Spinal cord (tissue), 10 donors: ENCODE results near the gene CATSPERB. TPM values are rescaled to one million over a fixed set of nuclear protein-coding genes. Genes with fewer than 3 reads are reported as not detected.
"Not testable (repeated sequence)": the region's sequence is repeated elsewhere in the genome, so short reads cannot be mapped to it uniquely, and the experiment has no call there.

Experiments used
- DNase-seq, 6 donors: peaks; one replicate each; pipeline versions ENCODE4 v3.0.0 to v3.0.0-alpha.2; 2013 to 2015; ENCODE audit warnings: low spot score in 6 of 6, low read depth in 4 of 6
- H3K27ac ChIP-seq: one replicate; pipeline ENCODE4 v1.5.1; 2013; ENCODE audit warnings: low read depth, low read length, control low read depth
- H3K27me3 ChIP-seq: one replicate; pipeline ENCODE4 v1.6.1; 2013; ENCODE audit warnings: low read length; ENCODE audit not compliant: control insufficient read depth, insufficient read depth
- H3K36me3 ChIP-seq: one replicate; pipeline ENCODE4 v1.6.1; 2013; ENCODE audit warnings: low read length; ENCODE audit not compliant: control insufficient read depth, insufficient read depth
- H3K4me1 ChIP-seq: one replicate; pipeline ENCODE4 v1.6.1; 2013; ENCODE audit warnings: low read length; ENCODE audit not compliant: control insufficient read depth, insufficient read depth
- H3K4me3 ChIP-seq: one replicate; pipeline ENCODE4 v1.5.1; 2013; ENCODE audit warnings: low read depth, low read length, control low read depth
- H3K9me3 ChIP-seq: one replicate; pipeline ENCODE4 v1.6.1; 2013; ENCODE audit warnings: low read length; ENCODE audit not compliant: control insufficient read depth, insufficient read depth
- WGBS: methylation state at CpG from one replicate; pipeline ENCODE4 v1.1.5; 2013; ENCODE audit warnings: missing lambda C conversion rate; ENCODE audit not compliant: insufficient coverage; 5-methylcytosine and 5-hydroxymethylcytosine counted together
- polyA plus RNA-seq, 2 donors: library from polyadenylated mRNA; unstranded; fragments of 120-200 nt; gene quantifications; one replicate each; pipeline ENCODE4 v1.2.1, GENCODE V29; 2013; ENCODE audit not compliant: insufficient read length in 2 of 2
- total RNA-seq, 2 donors: library from RNA; depleted of rRNA in 1 of 2; stranded (reverse); fragments of 120-200 nt in 1 of 2; fragments of >200 nt in 1 of 2; gene quantifications; one replicate each; pipeline versions ENCODE4 v1.2.3 to v1.2.4, GENCODE V29; 2013 to 2014
- donor health status: healthy.

Gene CATSPERB
- total and polyA plus RNA-seq, 4 donors, result 0.29 to 2.1 (median 0.47) TPM

DNA sequence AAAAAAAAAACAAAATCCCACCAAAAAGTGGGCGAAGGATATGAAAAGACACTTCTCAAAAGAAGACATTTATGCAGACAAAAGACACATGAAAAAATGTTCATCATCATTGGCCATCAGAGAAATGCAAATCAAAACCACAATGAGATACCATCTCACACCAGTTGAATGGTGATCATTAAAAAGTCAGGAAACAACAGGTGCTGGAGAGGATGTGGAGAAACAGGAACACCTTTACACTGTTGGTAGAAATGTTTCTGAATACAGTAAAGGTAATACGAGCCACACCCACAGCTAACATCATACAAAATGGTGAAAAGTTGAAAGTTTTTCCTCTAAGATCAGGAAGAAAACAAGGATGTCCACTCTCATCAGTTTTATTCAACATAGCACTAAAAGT is 8.0 kb upstream of the CATSPERB start:
- not testable (repeated sequence) for H3K36me3 ChIP-seq, H3K9me3 ChIP-seq, H3K4me1 ChIP-seq, H3K27me3 ChIP-seq, DNase-seq, H3K27ac ChIP-seq, H3K4me3 ChIP-seq
- WGBS, result 83% methylated on average over 1 of the region's 2 CpGs

- Histone ChIP-seq H3K27me3 (no peaks in the 10 kb centered on the region), H3K9me3 (no peaks in the 10 kb centered on the region), H3K4me1 (no peaks in the 10 kb centered on the region), H3K36me3 (no peaks in the 10 kb centered on the region), H3K27ac (no peak overlapping the region), H3K4me3 (no peak overlapping the region)
- 88% methylated on average over 4 of the region's 5 CpGs for WGBS
- DNase-seq, result no peak
These were observed 5.7 kb upstream of the CATSPERB start for GRCh38 chr14:91737619-91738018.

- peak in 5 of 6 donors; percentile 24 to 93 (median 47) for DNase-seq
- no peak overlapping the region for H3K4me3 ChIP-seq
- no peaks in the 10 kb centered on the region for H3K9me3 ChIP-seq
- no peaks in the 10 kb centered on the region for H3K4me1 ChIP-seq
- H3K27ac ChIP-seq, result no peak overlapping the region
- H3K27me3 ChIP-seq, result no peaks in the 10 kb centered on the region
- 0% methylated on average over 1 of the region's 2 CpGs for WGBS
- no peaks in the 10 kb centered on the region for H3K36me3 ChIP-seq
These were observed 1.1 kb upstream of the CATSPERB start for GRCh38 chr14:91732859-91733477.

DNA sequence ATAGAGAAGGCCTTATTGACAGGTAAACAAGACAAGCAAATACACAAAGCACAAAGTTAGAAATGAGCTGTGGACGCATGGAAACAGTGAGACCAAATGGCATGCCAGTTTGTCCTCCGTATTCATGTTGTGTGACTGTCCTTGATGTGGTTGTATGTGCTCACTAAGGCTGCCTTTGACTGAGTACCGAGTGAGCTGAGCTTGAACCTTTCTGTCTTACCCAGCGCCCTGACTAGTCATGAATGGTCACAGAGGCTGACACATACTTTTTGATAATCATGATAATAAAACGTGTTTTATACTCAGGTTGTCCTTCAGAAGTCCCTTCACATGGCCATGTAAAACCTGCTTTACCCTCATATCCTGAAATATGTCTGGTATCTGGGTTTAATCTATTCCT is 553 bp upstream of the CATSPERB start:
- H3K36me3 ChIP-seq, result no peaks in the 10 kb centered on the region
- H3K27ac ChIP-seq, result no peak overlapping the region
- WGBS, result 65% methylated on average over 2 of the region's 5 CpGs
- DNase-seq, result no peak
- H3K4me3 ChIP-seq, result no peak overlapping the region
- H3K9me3 ChIP-seq, result no peaks in the 10 kb centered on the region
- no peaks in the 10 kb centered on the region for H3K4me1 ChIP-seq
- no peaks in the 10 kb centered on the region for H3K27me3 ChIP-seq

DNA sequence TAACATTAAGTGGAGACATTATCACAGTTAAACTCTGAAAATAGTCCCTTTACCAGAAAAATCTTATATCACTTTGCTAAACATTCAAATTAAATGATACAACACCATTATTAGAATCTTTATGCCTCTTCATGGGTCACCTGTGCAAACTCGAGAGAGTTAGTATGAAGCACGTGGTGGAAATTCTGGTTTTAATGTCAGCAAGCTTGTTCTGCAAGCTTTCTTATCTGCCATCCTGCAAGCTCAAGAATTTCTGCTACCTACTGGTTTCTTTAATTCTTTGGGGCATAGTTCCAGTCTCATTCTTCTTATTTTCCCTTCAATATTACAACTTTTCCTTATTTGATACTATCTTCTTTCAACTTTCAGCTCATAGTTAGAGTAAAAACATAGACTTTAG is 868 bp downstream of the CATSPERB start:
- Histone ChIP-seq H3K36me3 (no peaks in the 10 kb centered on the region), H3K4me1 (no peaks in the 10 kb centered on the region), H3K9me3 (no peaks in the 10 kb centered on the region), H3K27me3 (no peaks in the 10 kb centered on the region), H3K27ac (no peak overlapping the region), H3K4me3 (no peak overlapping the region)
- DNase-seq, result no peak
- WGBS, result 94% methylated on average over 2 of the region's 2 CpGs

- Histone ChIP-seq H3K27me3 (no peaks in the 10 kb centered on the region), H3K9me3 (no peaks in the 10 kb centered on the region), H3K27ac (no peak overlapping the region), H3K4me3 (no peak overlapping the region), H3K36me3 (no peaks in the 10 kb centered on the region), H3K4me1 (no peaks in the 10 kb centered on the region)
- peak in 1 of 6 donors; percentile 15 for DNase-seq
- 78% methylated on average over 2 of the region's 3 CpGs for WGBS
These were observed 2.1 kb downstream of the CATSPERB start for GRCh38 chr14:91729756-91730155.

DNA sequence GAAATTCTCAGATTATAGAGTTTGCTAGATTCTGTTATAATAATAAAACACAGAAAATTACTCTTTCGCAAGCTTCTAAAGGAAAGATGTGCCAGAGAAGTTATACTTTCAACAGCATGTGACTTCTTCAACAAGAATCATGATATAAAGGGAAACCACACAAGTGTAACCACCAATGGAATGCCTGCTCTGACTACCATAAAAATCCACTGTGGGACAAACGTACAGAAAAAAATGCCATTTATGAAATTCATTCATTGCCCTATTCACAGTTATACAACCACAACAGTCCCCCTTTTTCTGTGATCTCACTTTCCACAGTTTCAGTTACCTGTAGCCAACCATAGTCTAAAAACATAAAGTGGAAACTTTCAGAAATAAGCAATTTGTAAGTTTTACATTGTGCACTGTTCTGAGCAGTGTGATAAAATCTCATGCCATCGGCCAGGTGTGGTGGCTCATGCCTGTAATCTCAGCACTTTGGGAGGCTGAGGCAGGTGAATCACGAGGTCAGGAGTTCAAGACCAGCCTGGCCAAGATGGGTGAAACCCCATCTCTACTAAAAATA is 3.2 kb downstream of the CATSPERB start:
- whole genome bisulfite sequencing, result 82% methylated on average over 2 of the region's 4 CpGs
- H3K27ac ChIP-seq, result no peak overlapping the region
- H3K4me3 ChIP-seq, result no peak overlapping the region
- no peaks in the 10 kb centered on the region for H3K36me3 ChIP-seq
- H3K27me3 ChIP-seq, result no peaks in the 10 kb centered on the region
- DNase-seq, result no peak
- no peaks in the 10 kb centered on the region for H3K9me3 ChIP-seq
- H3K4me1 ChIP-seq, result no peaks in the 10 kb centered on the region

- no peaks in the 10 kb centered on the region for H3K27me3 ChIP-seq
- H3K4me1 ChIP-seq, result no peaks in the 10 kb centered on the region
- no peaks in the 10 kb centered on the region for H3K9me3 ChIP-seq
- no peak overlapping the region for H3K4me3 ChIP-seq
- DNase-seq, result no peak
- H3K36me3 ChIP-seq, result no peaks in the 10 kb centered on the region
- H3K27ac ChIP-seq, result no peak overlapping the region
- no CpG with 5 or more reads among the region's 2 CpGs for WGBS
These were observed 4.8 kb downstream of the CATSPERB start for GRCh38 chr14:91727121-91727520.

DNA sequence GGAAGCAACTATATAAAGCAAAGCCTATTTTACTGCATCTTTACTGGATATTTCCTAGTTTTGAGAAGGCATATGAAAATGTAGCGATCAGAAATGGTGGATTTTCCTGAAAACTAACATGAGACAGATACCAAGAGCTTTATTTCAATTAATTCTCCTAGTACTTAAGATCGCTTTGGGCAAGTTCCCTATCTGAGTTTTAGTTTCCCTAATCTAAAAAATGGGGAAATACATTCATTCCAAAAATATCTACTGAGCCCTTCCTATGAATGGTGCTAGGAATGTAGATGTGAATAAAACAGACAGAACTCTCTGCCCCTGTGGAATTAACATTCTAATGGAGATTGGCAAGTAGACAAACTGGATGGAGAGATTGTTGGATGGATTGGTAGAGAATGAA is 8.4 kb downstream of the CATSPERB start:
- Histone ChIP-seq H3K27me3 (no peaks in the 10 kb centered on the region), H3K9me3 (no peaks in the 10 kb centered on the region), H3K4me3 (no peak overlapping the region), H3K27ac (no peak overlapping the region), H3K4me1 (no peaks in the 10 kb centered on the region), H3K36me3 (no peaks in the 10 kb centered on the region)
- WGBS, result no CpG with 5 or more reads among the region's 2 CpGs
- no peak for DNase-seq

DNA sequence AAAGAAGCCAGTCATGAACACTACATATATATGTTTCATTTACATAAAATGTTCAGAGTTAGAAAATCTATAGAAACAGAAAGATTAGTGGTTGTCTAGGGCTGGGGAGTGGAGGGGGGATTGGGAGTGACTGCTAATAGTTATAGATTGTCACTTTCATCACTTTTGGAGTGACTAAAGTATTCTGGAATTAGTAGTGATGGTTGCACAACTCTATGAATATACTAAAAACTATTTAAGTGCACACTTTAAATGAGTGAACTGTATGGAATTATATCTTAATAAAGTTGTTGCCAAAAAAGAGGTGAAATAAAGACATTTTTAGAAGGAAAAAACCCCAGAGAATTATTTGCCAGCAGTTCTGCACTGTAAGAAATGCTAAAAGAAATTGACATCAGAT is 9.5 kb downstream of the CATSPERB start:
- no peaks in the 10 kb centered on the region for H3K9me3 ChIP-seq
- H3K27me3 ChIP-seq, result no peaks in the 10 kb centered on the region
- H3K4me3 ChIP-seq, result no peak overlapping the region
- no peaks in the 10 kb centered on the region for H3K4me1 ChIP-seq
- no peak overlapping the region for H3K27ac ChIP-seq
- H3K36me3 ChIP-seq, result no peaks in the 10 kb centered on the region
- DNase-seq, result no peak
